ENCODE results near the gene IL20. TPM values are rescaled to one million over a fixed set of nuclear protein-coding genes. Genes with fewer than 3 reads are reported as not detected.

Gene IL20
- polyA plus RNA-seq, 1 donor from 2014 or later: not detected

- no peak overlapping the region for H3K27ac ChIP-seq (ENCODE audit: low read length)
- no peaks in the 10 kb centered on the region for H3K79me2 ChIP-seq (replicated peaks; ENCODE audit: insufficient read depth, low read length)
- H3K9me2 ChIP-seq (ENCODE audit: insufficient read depth, low read length): no peaks in the 10 kb centered on the region
- no peak overlapping the region for H3K4me2 ChIP-seq (ENCODE audit: low read length)
- no peak overlapping the region for H3K9ac ChIP-seq (ENCODE audit: low read length)
- no peak overlapping the region for H3K4me3 ChIP-seq (ENCODE audit: low read length)
- H3K9me3 ChIP-seq (ENCODE audit: low read length): no peaks in the 10 kb centered on the region
- no peaks in the 10 kb centered on the region for H3K36me3 ChIP-seq (ENCODE audit: insufficient read depth, low read length)
- no peak for TF ChIP-seq MXI1 (conservative IDR thresholded peaks at IDR 0.05; ENCODE audit: poor library complexity, severe bottlenecking)
- no peak for TF ChIP-seq SMC3 (conservative IDR thresholded peaks at IDR 0.05; ENCODE audit: poor library complexity)
- no peak for TF ChIP-seq EP300 (conservative IDR thresholded peaks at IDR 0.05; ENCODE audit: poor library complexity, severe bottlenecking)
- TF ChIP-seq CTCF (IDR thresholded peaks at IDR 0.05; ENCODE audit: poor library complexity, severe bottlenecking): no peak
- TF ChIP-seq POLR2AphosphoS5 (IDR thresholded peaks at IDR 0.05): no peak
- no peak for TF ChIP-seq TAF1 (IDR thresholded peaks at IDR 0.05; ENCODE audit: low read depth)
- no peak for TF ChIP-seq EZH2 (IDR thresholded peaks at IDR 0.05; ENCODE audit: borderline replicate concordance, insufficient read depth, low read length, poor library complexity, severe bottlenecking)
- no peak for TF ChIP-seq RAD21 (conservative IDR thresholded peaks at IDR 0.05)
- no peak for TF ChIP-seq REST (IDR thresholded peaks at IDR 0.05; ENCODE audit: borderline replicate concordance)
- H4K20me1 ChIP-seq (ENCODE audit: insufficient read depth): no peaks in the 10 kb centered on the region
- no peak overlapping the region for H2AFZ ChIP-seq (ENCODE audit: low read depth, low read length)
- no peaks in the 10 kb centered on the region for H3F3A ChIP-seq (ENCODE audit: insufficient read depth, low read length, poor library complexity, severe bottlenecking)
- no peaks in the 10 kb centered on the region for H3K27me3 ChIP-seq (ENCODE audit: insufficient read depth, low read depth, low read length)
Observed at GRCh38 chr1:206866062-206866461, 639 bp downstream of the IL20 start.

GRCh38 chr1:206867239-206867638, 1.8 kb downstream of the IL20 start:
- H3K9ac ChIP-seq (ENCODE audit: low read length): no peak overlapping the region

More at GRCh38 chr1:206867239-206867638, 1.8 kb downstream of the IL20 start:
- Histone ChIP-seq H3K4me2 (ENCODE audit: low read length) (no peak overlapping the region), H3K4me3 (ENCODE audit: low read length) (no peak overlapping the region), H3K79me2 (replicated peaks; ENCODE audit: insufficient read depth, low read length) (no peaks in the 10 kb centered on the region), H3K27me3 (ENCODE audit: insufficient read depth, low read depth, low read length) (no peaks in the 10 kb centered on the region), H4K20me1 (ENCODE audit: insufficient read depth) (no peaks in the 10 kb centered on the region), H3F3A (ENCODE audit: insufficient read depth, low read length, poor library complexity, severe bottlenecking) (no peaks in the 10 kb centered on the region), H3K27ac (ENCODE audit: low read length) (no peak overlapping the region), H3K9me2 (ENCODE audit: insufficient read depth, low read length) (no peaks in the 10 kb centered on the region), H2AFZ (ENCODE audit: low read depth, low read length) (no peak overlapping the region), H3K36me3 (ENCODE audit: insufficient read depth, low read length) (no peaks in the 10 kb centered on the region), H3K9me3 (ENCODE audit: low read length) (no peaks in the 10 kb centered on the region)
- TF ChIP-seq REST (IDR thresholded peaks at IDR 0.05; ENCODE audit: borderline replicate concordance) (no peak), RAD21 (conservative IDR thresholded peaks at IDR 0.05) (no peak), POLR2AphosphoS5 (IDR thresholded peaks at IDR 0.05) (no peak), MXI1 (conservative IDR thresholded peaks at IDR 0.05; ENCODE audit: poor library complexity, severe bottlenecking) (no peak), EZH2 (IDR thresholded peaks at IDR 0.05; ENCODE audit: borderline replicate concordance, insufficient read depth, low read length, poor library complexity, severe bottlenecking) (no peak), CTCF (IDR thresholded peaks at IDR 0.05; ENCODE audit: poor library complexity, severe bottlenecking) (no peak), EP300 (conservative IDR thresholded peaks at IDR 0.05; ENCODE audit: poor library complexity, severe bottlenecking) (no peak), TAF1 (IDR thresholded peaks at IDR 0.05; ENCODE audit: low read depth) (no peak), SMC3 (conservative IDR thresholded peaks at IDR 0.05; ENCODE audit: poor library complexity) (no peak)
